DND-41 (cell line): Measurements from ENCODE around the gene THAP2.

Experiments
- ATAC-seq: fragments of 200-7000 bp; cut with Tn5 transposase; 3 replicates; pipeline ENCODE4 v1.9.1; 2021; ENCODE audit warnings: low read depth; ENCODE audit not compliant: insufficient read depth
- DNase-seq: peaks from one replicate; pipeline ENCODE4 v3.0.0-alpha.2; 2020
- H2AFZ ChIP-seq: 2 replicates; pipeline ENCODE4 v1.6.0; 2012; ENCODE audit warnings: low read depth, low read length
- H3K27ac ChIP-seq: 2 replicates; pipeline ENCODE4 v1.5.1; 2012; ENCODE audit warnings: low read length, inconsistent platforms
- H3K27me3 ChIP-seq: fragments of 200-600 bp; sonication (generic); 2 replicates; pipeline ENCODE4 v1.6.0; 2012; ENCODE audit warnings: low read length, mild to moderate bottlenecking, inconsistent platforms; ENCODE audit not compliant: insufficient read depth, poor library complexity
- H3K36me3 ChIP-seq: 2 replicates; pipeline ENCODE4 v1.5.1; 2012; ENCODE audit warnings: low read length, inconsistent platforms; ENCODE audit not compliant: insufficient read depth
- H3K4me1 ChIP-seq: 2 replicates; pipeline ENCODE4 v1.5.1; 2012; ENCODE audit warnings: mild to moderate bottlenecking, low read length; ENCODE audit not compliant: insufficient read depth
- H3K4me2 ChIP-seq: 2 replicates; pipeline ENCODE4 v1.6.0; 2012; ENCODE audit warnings: mild to moderate bottlenecking, moderate library complexity, low read length, inconsistent platforms; ENCODE audit not compliant: insufficient read depth
- H3K4me3 ChIP-seq, 2 experiments: fragments of 200-600 bp in 1 of 2; shearing (Covaris generic) in 1 of 2; 2 replicates each; pipeline ENCODE4 v1.5.1; 2012 to 2016; ENCODE audit warnings: inconsistent platforms in 2 of 2, low read length in 2 of 2, mild to moderate bottlenecking in 2 of 2, low read depth in 1 of 2, moderate library complexity in 1 of 2
- H3K79me2 ChIP-seq: 2 replicates; pipeline ENCODE4 v1.6.0; 2012; ENCODE audit warnings: low read length, inconsistent platforms; ENCODE audit not compliant: insufficient read depth
- H3K9ac ChIP-seq: 2 replicates; pipeline ENCODE4 v1.6.0; 2012; ENCODE audit warnings: low read depth, mild to moderate bottlenecking, inconsistent platforms, low read length, moderate library complexity
- H3K9me3 ChIP-seq: 2 replicates; pipeline ENCODE4 v1.5.1; 2012; ENCODE audit warnings: low read length, moderate library complexity, mild to moderate bottlenecking, inconsistent platforms; ENCODE audit not compliant: insufficient read depth, severe bottlenecking
- H4K20me1 ChIP-seq: 2 replicates; pipeline ENCODE4 v1.6.0; 2012; ENCODE audit warnings: low read length; ENCODE audit not compliant: insufficient read depth
- CTCF ChIP-seq: IDR thresholded peaks from 2 replicates; pipeline ENCODE4 v1.5.1; 2012; ENCODE audit warnings: borderline replicate concordance, low read length, moderate library complexity, mild to moderate bottlenecking; ENCODE audit not compliant: poor library complexity, severe bottlenecking; ENCODE audit errors: extremely low read depth
- EZH2 ChIP-seq: IDR thresholded peaks from 3 replicates; pipeline ENCODE4 v1.6.1; 2012; ENCODE audit warnings: borderline replicate concordance, low read depth, mild to moderate bottlenecking, moderate library complexity, low read length, inconsistent platforms; ENCODE audit not compliant: severe bottlenecking

Gene THAP2

GRCh38 chr12:71636704-71637115, 27.4 kb upstream of the THAP2 start:
- Histone ChIP-seq H3K27me3 (no peaks in the 10 kb centered on the region), H4K20me1 (peaks cover 3% of the 10 kb centered on the region; the same call in 1 of the 2 replicates), H3K36me3 (peaks cover 87% of the 10 kb centered on the region), H2AFZ (no peak overlapping the region), H3K27ac (no peak overlapping the region), H3K4me1 (no peaks in the 10 kb centered on the region), H3K79me2 (no peaks in the 10 kb centered on the region; the same call in 1 of the 2 replicates), H3K9ac (no peak overlapping the region), H3K4me2 (no peak overlapping the region), H3K9me3 (no peaks in the 10 kb centered on the region), H3K4me3 (no peak overlapping the region)
- ATAC-seq (peak; percentile 75), DNase-seq (no peak)
- TF ChIP-seq EZH2 (no peak), CTCF (peak; percentile 77)

- Histone ChIP-seq H3K9me3 (no peaks in the 10 kb centered on the region), H3K4me1 (no peaks in the 10 kb centered on the region), H3K9ac (no peak overlapping the region), H3K4me3 (no peak overlapping the region), H4K20me1 (peaks cover 3% of the 10 kb centered on the region; the same call in 1 of the 2 replicates), H3K27me3 (no peaks in the 10 kb centered on the region), H3K27ac (no peak overlapping the region), H2AFZ (no peak overlapping the region), H3K79me2 (no peaks in the 10 kb centered on the region; the same call in 1 of the 2 replicates), H3K36me3 (peaks cover 86% of the 10 kb centered on the region), H3K4me2 (no peak overlapping the region)
- TF ChIP-seq CTCF (no peak), EZH2 (no peak)
- DNase-seq, result no peak
- no peak for ATAC-seq
These were observed 25.6 kb upstream of the THAP2 start for GRCh38 chr12:71638499-71638898.

GRCh38 chr12:71639341-71639760, 24.8 kb upstream of the THAP2 start:
- Histone ChIP-seq H3K27me3 (no peaks in the 10 kb centered on the region), H3K4me2 (no peak overlapping the region), H2AFZ (no peak overlapping the region), H3K36me3 (peaks cover 86% of the 10 kb centered on the region), H4K20me1 (peaks cover 3% of the 10 kb centered on the region; the same call in 1 of the 2 replicates), H3K27ac (no peak overlapping the region), H3K79me2 (no peaks in the 10 kb centered on the region; the same call in 1 of the 2 replicates), H3K9me3 (no peaks in the 10 kb centered on the region), H3K4me1 (no peaks in the 10 kb centered on the region), H3K9ac (no peak overlapping the region), H3K4me3 (no peak overlapping the region)
- TF ChIP-seq CTCF (peak; percentile 15), EZH2 (no peak)
- no peak for DNase-seq
- ATAC-seq, result peak; percentile 39; the same call in 1 of the 3 replicates
